Muscle of leg (tissue), 11 donors: Measurements from ENCODE around the gene OSTN. TPM values are rescaled to one million over a fixed set of nuclear protein-coding genes. Genes with fewer than 3 reads are reported as not detected.
"Not testable (repeated sequence)": the region's sequence is repeated elsewhere in the genome, so short reads cannot be mapped to it uniquely, and the experiment has no call there.

Experiments used
- DNase-seq: peaks from one replicate; pipeline ENCODE4 v3.0.0; 2013
- H3K27ac ChIP-seq: one replicate; pipeline ENCODE4 v1.5.1; 2013; ENCODE audit warnings: mild to moderate bottlenecking, low read length, control low read depth
- H3K27me3 ChIP-seq: one replicate; pipeline ENCODE4 v1.6.1; 2013; ENCODE audit warnings: low read length; ENCODE audit not compliant: control insufficient read depth, insufficient read depth
- H3K36me3 ChIP-seq: one replicate; pipeline ENCODE4 v1.6.1; 2013; ENCODE audit warnings: low read length; ENCODE audit not compliant: control insufficient read depth, insufficient read depth
- H3K4me1 ChIP-seq: one replicate; pipeline ENCODE4 v1.6.1; 2013; ENCODE audit warnings: low read length; ENCODE audit not compliant: control insufficient read depth, insufficient read depth
- H3K4me3 ChIP-seq: one replicate; pipeline ENCODE4 v1.5.1; 2013; ENCODE audit warnings: low read length, control low read depth
- H3K9me3 ChIP-seq: replicated peaks from 2 replicates; pipeline ENCODE4 v1.6.1; 2013; ENCODE audit warnings: low read depth, low read length; ENCODE audit not compliant: control insufficient read depth
- WGBS: methylation state at CpG from one replicate; pipeline ENCODE4 v1.1.5; 2013; ENCODE audit warnings: missing lambda C conversion rate; ENCODE audit not compliant: insufficient coverage; 5-methylcytosine and 5-hydroxymethylcytosine counted together
- polyA plus RNA-seq, 8 donors: library from polyadenylated mRNA; unstranded; fragments of 120-200 nt; gene quantifications; one replicate each; pipeline versions ENCODE4 v1.2.1 to v1.2.3, GENCODE V29; 2013; ENCODE audit warnings: inconsistent platforms in 1 of 8, low replicate concordance in 1 of 8; ENCODE audit not compliant: insufficient read length in 8 of 8, insufficient read depth in 1 of 8
- total RNA-seq: library from RNA; stranded (reverse); fragments of 120-200 nt; gene quantifications from one replicate; pipeline ENCODE4 v1.2.4, GENCODE V29; 2013

The OSTN gene
- total and polyA plus RNA-seq, 9 donors: 1.6 to 24.8 (median 4.4) TPM

DNA sequence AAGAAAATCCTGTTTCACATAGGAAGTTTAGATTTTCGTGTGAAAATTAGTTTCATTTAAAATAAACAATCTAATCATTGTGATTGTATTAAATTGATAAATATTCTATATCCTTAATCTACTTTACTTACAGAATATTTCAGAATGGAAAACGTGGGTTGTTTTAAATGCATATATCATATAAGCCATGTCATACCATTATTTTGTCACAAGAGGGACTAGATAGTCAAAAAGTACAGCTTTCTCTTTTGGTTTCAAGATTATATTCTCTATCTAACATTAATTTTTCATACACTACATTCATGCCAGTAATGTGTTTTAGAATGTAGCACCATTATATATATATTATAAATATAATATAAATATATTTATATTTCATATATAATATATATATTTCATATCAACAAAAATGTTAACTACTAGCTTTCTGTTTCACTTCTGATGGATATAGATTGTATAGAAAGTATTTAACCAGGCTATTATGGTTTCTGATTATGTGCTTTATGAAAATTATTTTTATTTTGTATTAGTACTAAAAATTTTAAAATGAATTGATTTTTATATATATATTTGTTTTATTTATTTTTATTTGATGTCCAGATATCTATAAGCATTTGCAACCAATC is 45.3 kb downstream of the OSTN start:
- H3K27ac ChIP-seq: no peak overlapping the region
- no CpG with 5 or more reads among the region's 2 CpGs for WGBS
- no peaks in the 10 kb centered on the region for H3K4me1 ChIP-seq
- H3K36me3 ChIP-seq: no peaks in the 10 kb centered on the region
- H3K27me3 ChIP-seq: no peaks in the 10 kb centered on the region
- peak; percentile 33 for DNase-seq
- H3K4me3 ChIP-seq: no peak overlapping the region
- H3K9me3 ChIP-seq: no peaks in the 10 kb centered on the region

- not testable (repeated sequence) for H3K4me1 ChIP-seq, H3K27ac ChIP-seq, H3K27me3 ChIP-seq, H3K4me3 ChIP-seq, H3K36me3 ChIP-seq, H3K9me3 ChIP-seq
- DNase-seq: peak; percentile 84
- WGBS: no CpG with 5 or more reads among the region's 5 CpGs
These were observed 47.0 kb downstream of the OSTN start for GRCh38 chr3:191246034-191246433.

DNA sequence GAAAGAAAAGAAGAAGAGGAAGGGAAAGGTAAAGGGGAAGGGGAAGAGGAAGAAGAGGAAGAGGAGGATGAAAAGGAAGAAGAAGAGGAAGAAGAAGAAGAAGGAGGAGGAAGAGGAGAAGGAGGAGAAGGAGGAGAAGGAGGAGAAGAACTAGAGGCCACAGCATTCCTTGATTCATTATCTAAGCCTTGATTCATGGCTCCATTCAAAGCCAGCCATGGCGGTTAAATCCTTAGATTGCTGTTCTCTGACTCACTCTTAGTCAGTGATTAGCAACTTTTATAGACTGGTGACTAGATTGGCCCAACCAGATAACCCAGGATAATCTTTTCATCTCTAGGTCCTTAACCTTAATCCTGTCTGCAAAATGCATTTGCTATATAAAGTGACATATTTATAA is 47.6 kb downstream of the OSTN start:
- Histone ChIP-seq H3K36me3 (no peaks in the 10 kb centered on the region), H3K27me3 (no peaks in the 10 kb centered on the region), H3K4me1 (no peaks in the 10 kb centered on the region), H3K27ac (no peak overlapping the region), H3K9me3 (no peaks in the 10 kb centered on the region), H3K4me3 (no peak overlapping the region)
- no CpG with 5 or more reads among the region's 1 CpG for WGBS
- no peak for DNase-seq

DNA sequence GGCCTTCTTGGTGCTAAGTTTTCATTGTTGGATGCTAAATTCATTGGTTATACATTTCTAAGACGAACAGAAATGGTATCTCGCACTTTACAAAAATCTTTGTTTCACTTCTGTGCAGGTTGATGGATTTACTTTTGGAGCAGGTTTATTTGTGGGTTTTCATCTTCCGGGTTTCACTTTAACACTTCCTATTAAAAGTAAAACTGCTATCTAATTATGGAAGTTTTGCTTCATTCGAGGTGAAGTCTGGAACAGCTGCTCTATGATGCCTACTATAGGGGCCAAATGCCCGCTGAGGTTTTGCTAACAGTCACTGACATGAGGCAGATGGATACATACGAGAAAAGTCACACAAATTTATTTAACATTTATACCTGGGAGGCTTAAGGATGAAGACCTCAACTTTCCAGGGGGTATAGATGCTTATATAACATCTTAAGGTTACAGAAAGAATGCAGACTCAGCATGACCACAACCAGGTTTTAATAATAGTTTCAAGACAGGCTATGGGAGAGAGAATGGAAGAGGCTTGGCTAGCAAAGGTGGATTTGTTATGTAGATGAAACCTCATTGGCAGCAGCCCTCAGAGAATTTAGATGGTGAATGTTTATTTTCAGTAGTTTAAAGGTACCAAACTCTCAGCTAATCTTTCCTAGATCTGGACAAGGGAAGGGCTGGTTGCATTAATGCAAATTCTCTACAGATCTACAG is 54.2 kb downstream of the OSTN start:
- no peak for DNase-seq
- Histone ChIP-seq H3K27ac (no peak overlapping the region), H3K27me3 (no peaks in the 10 kb centered on the region), H3K9me3 (no peaks in the 10 kb centered on the region), H3K4me1 (no peaks in the 10 kb centered on the region), H3K4me3 (no peak overlapping the region), H3K36me3 (no peaks in the 10 kb centered on the region)
- no CpG with 5 or more reads among the region's 6 CpGs for WGBS

GRCh38 chr3:191254098-191254873 is 55.2 kb downstream of the OSTN start:
- H3K27ac ChIP-seq: no peak overlapping the region
- H3K27me3 ChIP-seq: no peaks in the 10 kb centered on the region
- H3K4me1 ChIP-seq: no peaks in the 10 kb centered on the region
- H3K9me3 ChIP-seq: no peaks in the 10 kb centered on the region
- no peaks in the 10 kb centered on the region for H3K36me3 ChIP-seq
- no CpG with 5 or more reads among the region's 3 CpGs for WGBS
- H3K4me3 ChIP-seq: no peak overlapping the region
- no peak for DNase-seq

DNA sequence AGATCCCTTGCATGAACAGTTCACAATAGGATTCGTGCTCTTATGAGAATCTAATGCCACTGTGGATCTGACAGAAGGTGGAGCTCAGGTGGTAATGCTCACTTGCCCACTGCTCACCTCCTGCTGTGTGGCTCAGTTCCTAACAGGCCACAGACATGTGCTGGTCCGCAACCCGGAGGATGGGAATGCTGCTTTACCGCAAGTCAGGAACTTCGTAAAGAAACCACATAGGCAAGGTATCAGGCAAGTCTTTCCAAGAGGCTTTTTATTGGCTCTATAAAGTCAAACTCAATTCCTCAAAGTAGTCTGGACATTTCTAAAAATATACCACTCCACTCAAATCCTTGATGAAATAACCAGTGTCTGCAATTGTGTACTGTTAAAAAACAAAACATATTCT is 56.1 kb downstream of the OSTN start:
- H3K27me3 ChIP-seq: no peaks in the 10 kb centered on the region
- H3K36me3 ChIP-seq: no peaks in the 10 kb centered on the region
- no peak for DNase-seq
- WGBS: 73% methylated on average over 5 of the region's 5 CpGs
- H3K4me3 ChIP-seq: no peak overlapping the region
- H3K9me3 ChIP-seq: no peaks in the 10 kb centered on the region
- H3K4me1 ChIP-seq: no peaks in the 10 kb centered on the region
- H3K27ac ChIP-seq: no peak overlapping the region

GRCh38 chr3:191256405-191256804 is 57.4 kb downstream of the OSTN start:
- no peaks in the 10 kb centered on the region for H3K9me3 ChIP-seq
- H3K27me3 ChIP-seq: no peaks in the 10 kb centered on the region
- no peaks in the 10 kb centered on the region for H3K4me1 ChIP-seq
- H3K27ac ChIP-seq: no peak overlapping the region
- no peak for DNase-seq
- no peaks in the 10 kb centered on the region for H3K36me3 ChIP-seq
- H3K4me3 ChIP-seq: no peak overlapping the region

GRCh38 chr3:191257286-191257685 is 58.2 kb downstream of the OSTN start:
- no peak for DNase-seq
- Histone ChIP-seq H3K4me1 (no peaks in the 10 kb centered on the region), H3K27ac (no peak overlapping the region), H3K27me3 (no peaks in the 10 kb centered on the region), H3K4me3 (no peak overlapping the region), H3K9me3 (no peaks in the 10 kb centered on the region), H3K36me3 (no peaks in the 10 kb centered on the region)
- WGBS: no CpG with 5 or more reads among the region's 2 CpGs

DNA sequence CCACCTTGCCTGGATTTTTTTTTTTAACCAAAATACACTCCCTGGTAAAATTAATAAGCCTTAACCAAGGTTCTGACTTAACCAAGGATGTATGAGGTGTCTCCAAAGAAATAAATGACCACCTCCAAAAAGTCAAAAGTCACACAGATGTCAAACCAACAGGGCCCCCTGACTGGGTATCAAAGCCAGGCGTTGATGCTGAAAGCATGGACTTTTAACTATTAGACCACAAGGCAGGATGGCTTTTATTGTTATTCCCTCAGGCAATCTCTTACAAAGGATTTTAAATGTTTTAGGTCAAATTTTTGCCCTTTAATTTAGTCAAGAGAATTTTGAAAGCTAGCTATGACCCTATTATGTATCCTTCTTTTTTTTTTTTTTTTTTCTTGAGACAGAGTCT is 60.4 kb downstream of the OSTN start:
- Histone ChIP-seq H3K4me3 (no peak overlapping the region), H3K9me3 (no peaks in the 10 kb centered on the region), H3K27me3 (no peaks in the 10 kb centered on the region), H3K27ac (no peak overlapping the region), H3K4me1 (no peaks in the 10 kb centered on the region), H3K36me3 (no peaks in the 10 kb centered on the region)
- WGBS: no CpG with 5 or more reads among the region's 1 CpG
- no peak for DNase-seq

GRCh38 chr3:191260431-191261303 is 61.6 kb downstream of the OSTN start:
- H3K36me3 ChIP-seq: no peaks in the 10 kb centered on the region
- H3K9me3 ChIP-seq: no peaks in the 10 kb centered on the region
- no peak for DNase-seq
- H3K27me3 ChIP-seq: no peaks in the 10 kb centered on the region
- H3K4me3 ChIP-seq: no peak overlapping the region
- H3K4me1 ChIP-seq: no peaks in the 10 kb centered on the region
- no peak overlapping the region for H3K27ac ChIP-seq
- WGBS: 59% methylated on average over 5 of the region's 11 CpGs
